Epithelial cell of esophagus (primary cell): ENCODE measurements around the gene CETN1.

ENCODE experiments used
- DNase-seq: peaks from one replicate; pipeline ENCODE4 v3.0.0; 2010; ENCODE audit warnings: low read depth
- H3K4me3 ChIP-seq: 2 replicates; pipeline ENCODE4 v1.5.1; 2011; ENCODE audit warnings: mild to moderate bottlenecking, low read length, control low read depth
- TF ChIP-seq, protein P1 (sequence below): IDR thresholded peaks from 2 replicates; pipeline ENCODE4 v1.5.1; 2011; ENCODE audit warnings: low read depth, mild to moderate bottlenecking, low read length, control low read depth, inconsistent platforms; ENCODE audit not compliant: insufficient read depth; ENCODE audit errors: missing control alignments

CETN1 gene

DNA sequence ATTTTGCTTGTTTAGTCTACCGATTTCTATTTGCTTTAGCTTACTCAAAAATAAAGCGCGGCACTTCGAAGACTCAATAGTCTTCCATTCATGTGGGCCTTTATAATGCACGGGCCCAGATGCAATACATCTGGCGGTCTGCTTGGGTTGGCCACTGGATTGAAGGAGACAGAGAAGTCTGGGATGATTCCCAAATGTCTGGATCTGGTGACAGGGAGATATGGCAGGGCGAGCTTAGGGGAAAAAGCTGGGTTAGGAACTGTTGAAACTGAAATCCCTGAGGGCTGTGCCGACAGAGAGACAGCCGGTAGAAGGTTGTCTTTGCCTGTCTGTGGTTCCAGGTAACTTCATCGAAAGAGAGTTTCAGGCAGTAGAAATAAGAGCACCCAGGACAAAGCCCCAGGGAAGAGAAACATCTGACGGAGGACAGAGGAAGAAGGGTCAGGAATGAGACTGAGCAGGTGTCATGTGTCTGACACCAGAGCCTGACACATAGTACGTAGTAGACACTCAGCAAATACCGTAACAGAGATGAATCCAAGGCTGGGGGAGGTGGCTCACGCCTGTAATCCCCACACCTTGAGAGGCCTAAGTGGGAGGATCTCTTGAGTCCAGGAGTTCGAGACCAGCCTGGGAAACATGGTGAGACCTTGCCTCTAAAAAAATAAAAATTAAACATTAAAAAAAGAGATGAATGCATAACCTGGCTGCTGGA, 30.2 kb downstream of the CETN1 start:
- no peak for DNase-seq
- TF ChIP-seq, protein P1, sequence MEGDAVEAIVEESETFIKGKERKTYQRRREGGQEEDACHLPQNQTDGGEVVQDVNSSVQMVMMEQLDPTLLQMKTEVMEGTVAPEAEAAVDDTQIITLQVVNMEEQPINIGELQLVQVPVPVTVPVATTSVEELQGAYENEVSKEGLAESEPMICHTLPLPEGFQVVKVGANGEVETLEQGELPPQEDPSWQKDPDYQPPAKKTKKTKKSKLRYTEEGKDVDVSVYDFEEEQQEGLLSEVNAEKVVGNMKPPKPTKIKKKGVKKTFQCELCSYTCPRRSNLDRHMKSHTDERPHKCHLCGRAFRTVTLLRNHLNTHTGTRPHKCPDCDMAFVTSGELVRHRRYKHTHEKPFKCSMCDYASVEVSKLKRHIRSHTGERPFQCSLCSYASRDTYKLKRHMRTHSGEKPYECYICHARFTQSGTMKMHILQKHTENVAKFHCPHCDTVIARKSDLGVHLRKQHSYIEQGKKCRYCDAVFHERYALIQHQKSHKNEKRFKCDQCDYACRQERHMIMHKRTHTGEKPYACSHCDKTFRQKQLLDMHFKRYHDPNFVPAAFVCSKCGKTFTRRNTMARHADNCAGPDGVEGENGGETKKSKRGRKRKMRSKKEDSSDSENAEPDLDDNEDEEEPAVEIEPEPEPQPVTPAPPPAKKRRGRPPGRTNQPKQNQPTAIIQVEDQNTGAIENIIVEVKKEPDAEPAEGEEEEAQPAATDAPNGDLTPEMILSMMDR = no peak
- no peak overlapping the region for H3K4me3 ChIP-seq

DNA sequence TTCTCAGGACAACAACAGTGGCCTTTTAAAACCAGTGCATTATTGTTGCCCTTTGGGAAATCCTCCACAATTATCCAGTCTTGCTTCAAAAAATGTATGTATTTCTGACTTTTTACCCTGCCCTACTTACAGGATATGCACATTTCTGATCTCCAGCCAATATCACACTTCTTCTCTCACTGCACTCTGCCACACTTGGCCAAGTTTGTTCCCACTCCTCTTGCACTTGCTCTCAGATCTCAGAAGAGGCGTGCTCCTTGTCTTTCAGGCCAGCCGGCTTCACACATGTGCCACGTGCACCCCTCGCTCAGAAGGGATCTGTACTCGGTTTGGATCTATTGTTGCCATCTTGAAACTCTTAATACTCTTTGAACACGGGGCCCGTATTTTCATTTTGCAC, 32.0 kb downstream of the CETN1 start:
- no peak overlapping the region for H3K4me3 ChIP-seq
- TF ChIP-seq, protein P1 = no peak
- no peak for DNase-seq

DNA sequence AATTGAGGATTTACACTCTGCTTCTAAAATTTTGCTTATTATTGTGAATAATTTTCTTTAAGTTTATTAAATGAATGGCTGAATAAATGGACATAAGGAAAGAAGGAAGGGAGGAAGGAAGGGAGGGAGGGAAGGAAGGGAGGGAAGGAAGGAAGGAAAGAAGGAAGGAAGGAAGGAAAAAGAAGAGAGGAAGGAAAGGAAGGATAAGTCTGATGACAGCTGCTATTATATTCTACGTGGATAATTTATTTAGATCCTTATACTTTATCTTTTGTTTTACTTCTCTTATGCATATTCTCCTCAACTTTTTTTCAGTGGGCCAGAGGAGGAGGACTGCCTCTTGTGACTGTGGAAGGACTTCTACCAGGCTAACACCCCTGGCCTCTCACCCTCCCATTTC, 34.0 kb downstream of the CETN1 start:
- no peak for DNase-seq
- H3K4me3 ChIP-seq = no peak overlapping the region
- TF ChIP-seq, protein P1 = no peak

DNA sequence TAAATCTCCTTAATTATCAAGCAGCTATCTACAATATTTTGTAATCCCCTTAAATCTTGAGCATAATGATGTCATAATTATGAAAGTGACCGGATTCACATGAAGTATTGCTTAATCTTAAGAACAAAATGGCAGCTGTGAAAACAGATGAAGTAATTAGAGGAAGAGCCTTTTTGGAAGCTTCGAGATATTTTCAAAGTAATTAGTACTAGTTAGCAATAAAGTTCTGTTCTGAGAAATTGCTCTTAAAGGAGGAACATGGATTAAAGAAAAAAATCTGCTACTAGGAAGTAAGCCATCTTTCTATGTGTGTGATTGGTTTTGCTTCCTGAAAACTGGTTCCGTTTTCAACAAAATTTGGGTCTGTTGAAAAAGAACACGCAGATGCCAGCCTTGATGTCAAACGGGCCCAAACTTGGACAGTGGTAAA, 34.9 kb downstream of the CETN1 start:
- DNase-seq = no peak
- TF ChIP-seq, protein P1 = no peak
- H3K4me3 ChIP-seq = no peak overlapping the region

DNA sequence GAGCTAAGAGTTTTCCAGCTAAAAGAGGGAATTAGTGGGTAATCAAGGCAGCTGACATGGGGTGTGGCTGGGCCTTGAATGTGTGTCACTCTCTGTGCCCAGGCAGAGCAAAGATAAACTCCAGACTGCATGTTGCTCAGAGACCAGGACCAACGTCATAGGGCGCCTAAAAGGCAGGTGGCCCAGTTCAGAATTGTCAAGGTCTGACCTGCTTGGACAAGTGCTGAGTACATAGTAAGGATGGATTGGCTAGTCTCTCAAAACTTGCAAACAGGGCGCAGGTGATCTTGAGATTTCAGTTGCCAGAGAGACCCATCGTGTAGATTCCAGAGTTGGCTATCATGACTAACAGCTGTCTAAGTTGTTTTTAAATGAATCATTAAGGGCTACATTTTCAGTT, 35.6 kb downstream of the CETN1 start:
- DNase-seq = peak; percentile 29
- H3K4me3 ChIP-seq = no peak overlapping the region
- TF ChIP-seq, protein P1 = no peak

DNA sequence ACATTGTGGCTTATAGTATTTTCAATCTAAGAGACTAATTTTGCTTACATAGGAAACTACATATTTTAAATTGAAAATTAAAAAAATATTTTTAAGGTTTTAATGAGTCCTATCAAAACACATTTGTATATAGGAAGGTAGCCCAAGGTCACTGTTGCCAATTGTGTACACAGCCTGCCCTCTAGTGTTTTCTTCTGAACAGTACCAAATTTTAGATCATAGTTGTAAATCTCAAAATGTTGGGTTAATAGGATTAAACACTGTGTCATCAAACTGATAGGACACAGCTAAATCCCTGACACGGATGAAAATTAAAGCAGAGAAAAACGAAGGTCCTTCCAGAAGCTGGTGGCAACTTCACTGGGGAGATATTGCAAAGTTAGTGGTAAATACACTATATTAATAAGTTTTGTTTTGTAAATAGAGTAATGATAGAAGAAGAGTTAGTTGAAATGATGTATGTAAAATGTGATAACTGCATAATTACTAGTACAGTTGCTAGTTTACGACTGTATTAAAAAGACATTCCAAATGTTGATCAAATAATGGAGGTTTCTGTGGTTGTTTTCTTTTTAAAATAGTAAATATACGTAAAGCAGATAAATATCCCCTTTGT, 36.3 kb downstream of the CETN1 start:
- DNase-seq = peak; percentile 54
- TF ChIP-seq, protein P1 = peak; percentile 63
- H3K4me3 ChIP-seq = no peak overlapping the region
